Neural cell (in vitro differentiated cells): Measurements from ENCODE around the gene HNRNPF. TPM values are rescaled to one million over a fixed set of nuclear protein-coding genes. Genes with fewer than 3 reads are reported as not detected.

Experiments
- H2AFZ ChIP-seq: fragments of 200-600, 300-800 bp; sonication (generic), shearing (Covaris generic); 2 replicates; pipeline ENCODE4 v1.6.0; 2014; ENCODE audit warnings: low read depth, mild to moderate bottlenecking, antibody characterized with exemption, low read length, moderate library complexity
- H3F3A ChIP-seq: fragments of 200-600 bp; shearing (Covaris generic); 2 replicates; pipeline ENCODE4 v1.6.1; 2016; ENCODE audit warnings: mild to moderate bottlenecking, moderate library complexity, mixed read lengths, antibody characterized with exemption, low read length; ENCODE audit not compliant: insufficient read depth, poor library complexity, severe bottlenecking
- H3K27ac ChIP-seq: fragments of 200-600, 300-800 bp; sonication (generic), shearing (Covaris generic); 2 replicates; pipeline ENCODE4 v1.5.1; 2014; ENCODE audit warnings: mild to moderate bottlenecking, low read length, moderate library complexity
- H3K27me3 ChIP-seq: fragments of 300-800, 200-600 bp; sonication (generic), shearing (Covaris generic); 2 replicates; pipeline ENCODE4 v1.6.0; 2014; ENCODE audit warnings: mild to moderate bottlenecking, low read depth, low read length, moderate library complexity; ENCODE audit not compliant: insufficient read depth
- H3K36me3 ChIP-seq: fragments of 300-800, 200-600 bp; sonication (generic), shearing (Covaris generic); 2 replicates; pipeline ENCODE4 v1.5.1; 2014; ENCODE audit warnings: mild to moderate bottlenecking, antibody characterized with exemption, low read length, moderate library complexity; ENCODE audit not compliant: insufficient read depth
- H3K4me2 ChIP-seq: fragments of 300-800, 200-600 bp; sonication (generic), shearing (Covaris generic); 2 replicates; pipeline ENCODE4 v1.6.0; 2014; ENCODE audit warnings: mild to moderate bottlenecking, low read length
- H3K4me3 ChIP-seq: fragments of 300-800, 200-600 bp; sonication (generic), shearing (Covaris generic); 2 replicates; pipeline ENCODE4 v1.5.1; 2014; ENCODE audit warnings: mild to moderate bottlenecking, low read length, moderate library complexity
- H3K79me2 ChIP-seq: fragments of 200-600 bp; shearing (Covaris generic); replicated peaks from 2 replicates; pipeline ENCODE4 v1.6.0; 2014; ENCODE audit warnings: mild to moderate bottlenecking, low read length, moderate library complexity; ENCODE audit not compliant: insufficient read depth
- H3K9ac ChIP-seq: fragments of 300-800, 200-600 bp; sonication (generic), shearing (Covaris generic); 2 replicates; pipeline ENCODE4 v1.6.1; 2016; ENCODE audit warnings: mild to moderate bottlenecking, low read length, mixed read lengths
- H3K9me2 ChIP-seq: fragments of 200-600 bp; shearing (Covaris generic); 2 replicates; pipeline ENCODE4 v1.6.1; 2016; ENCODE audit warnings: mild to moderate bottlenecking, low read length, mixed read lengths; ENCODE audit not compliant: insufficient read depth
- H3K9me3 ChIP-seq: fragments of 200-600, 300-800 bp; sonication (generic), shearing (Covaris generic); 2 replicates; pipeline ENCODE4 v1.6.1; 2016; ENCODE audit warnings: mild to moderate bottlenecking, mixed run types, low read length, moderate library complexity, mixed read lengths
- H4K20me1 ChIP-seq: fragments of 200-600 bp; shearing (Covaris generic); 2 replicates; pipeline ENCODE4 v1.6.1; 2016; ENCODE audit warnings: mild to moderate bottlenecking, mixed run types; ENCODE audit not compliant: insufficient read depth
- EP300 ChIP-seq: fragments of 450-650 bp; conservative IDR thresholded peaks from 2 replicates; pipeline ENCODE4 v1.6.1; 2014; ENCODE audit warnings: antibody characterized with exemption, mild to moderate bottlenecking, moderate library complexity; ENCODE audit not compliant: poor library complexity, severe bottlenecking
- EZH2 ChIP-seq: fragments of 200-600, 300-800 bp; shearing (Covaris generic), sonication (generic); IDR thresholded peaks from 2 replicates; pipeline ENCODE4 v1.6.1; 2014; ENCODE audit warnings: antibody characterized with exemption, low read length, borderline replicate concordance, mild to moderate bottlenecking; ENCODE audit not compliant: insufficient read depth, poor library complexity, severe bottlenecking
- MXI1 ChIP-seq: fragments of 450-650 bp; conservative IDR thresholded peaks from 2 replicates; pipeline ENCODE4 v1.6.1; 2014; ENCODE audit warnings: antibody characterized with exemption, mild to moderate bottlenecking; ENCODE audit not compliant: poor library complexity, severe bottlenecking
- POLR2AphosphoS5 ChIP-seq: IDR thresholded peaks from 2 replicates; pipeline ENCODE4 v1.6.1; 2012
- RAD21 ChIP-seq: fragments of 450-650 bp; conservative IDR thresholded peaks from 2 replicates; pipeline ENCODE4 v1.6.1; 2014; ENCODE audit warnings: antibody characterized with exemption, mild to moderate bottlenecking, moderate library complexity
- REST ChIP-seq: IDR thresholded peaks from 2 replicates; pipeline ENCODE4 v1.6.1; 2012; ENCODE audit warnings: borderline replicate concordance
- SMC3 ChIP-seq: fragments of 450-650 bp; conservative IDR thresholded peaks from 2 replicates; pipeline ENCODE4 v1.6.1; 2014; ENCODE audit warnings: antibody characterized with exemption, mild to moderate bottlenecking, moderate library complexity; ENCODE audit not compliant: poor library complexity
- TAF1 ChIP-seq: IDR thresholded peaks from 2 replicates; pipeline ENCODE4 v1.6.1; 2012; ENCODE audit warnings: low read depth
- polyA plus RNA-seq: library from polyadenylated mRNA; depleted of rRNA; stranded (reverse); fragments of >200 nt; gene quantifications from 2 replicates; pipeline ENCODE4 v1.2.3, GENCODE V29; 2014

HNRNPF gene
- polyA plus RNA-seq, 1 donor from 2014 or later, result 65.0 TPM

- H3K27me3 ChIP-seq, result peaks cover 5% of the 10 kb centered on the region
- H3K4me2 ChIP-seq, result peak overlapping the region; percentile 15
- H2AFZ ChIP-seq, result peak overlapping the region; percentile 14
- H3K9me3 ChIP-seq, result no peaks in the 10 kb centered on the region
- no peaks in the 10 kb centered on the region for H3K36me3 ChIP-seq
- peak overlapping the region; percentile 81 for H3K4me3 ChIP-seq
- H3K27ac ChIP-seq, result peak overlapping the region; percentile 71
- no peaks in the 10 kb centered on the region for H3F3A ChIP-seq
- H4K20me1 ChIP-seq, result no peaks in the 10 kb centered on the region
- peaks cover 39% of the 10 kb centered on the region for H3K79me2 ChIP-seq
- peak; percentile 10 for TF ChIP-seq RAD21
- TF ChIP-seq TAF1, result no peak
- H3K9ac ChIP-seq, result peak overlapping the region; percentile 72
- no peaks in the 10 kb centered on the region for H3K9me2 ChIP-seq
Observed at GRCh38 chr10:43407148-43407575, 1.8 kb downstream of the HNRNPF start.

GRCh38 chr10:43404704-43405084, 4.3 kb downstream of the HNRNPF start:
- H4K20me1 ChIP-seq, result no peaks in the 10 kb centered on the region
- no peak overlapping the region for H3K4me3 ChIP-seq
- peaks cover 5% of the 10 kb centered on the region for H3K27me3 ChIP-seq
- no peak overlapping the region for H2AFZ ChIP-seq
- no peaks in the 10 kb centered on the region for H3K36me3 ChIP-seq
- H3K9ac ChIP-seq, result no peak overlapping the region
- H3K27ac ChIP-seq, result no peak overlapping the region
- H3K9me2 ChIP-seq, result no peaks in the 10 kb centered on the region
- no peak for TF ChIP-seq POLR2AphosphoS5
- TF ChIP-seq EZH2, result no peak
- no peak for TF ChIP-seq MXI1
- no peak for TF ChIP-seq EP300
- no peak for TF ChIP-seq RAD21
- TF ChIP-seq SMC3, result no peak
- H3K4me2 ChIP-seq, result no peak overlapping the region
- no peaks in the 10 kb centered on the region for H3F3A ChIP-seq
- H3K9me3 ChIP-seq, result no peaks in the 10 kb centered on the region
- H3K79me2 ChIP-seq, result peaks cover 61% of the 10 kb centered on the region

- Histone ChIP-seq H3K4me3 (no peak overlapping the region), H3K4me2 (no peak overlapping the region), H2AFZ (no peak overlapping the region), H3K9ac (no peak overlapping the region), H3K79me2 (peaks cover 67% of the 10 kb centered on the region), H3K27ac (no peak overlapping the region), H4K20me1 (no peaks in the 10 kb centered on the region), H3K9me2 (no peaks in the 10 kb centered on the region), H3K27me3 (peaks cover 5% of the 10 kb centered on the region), H3K9me3 (no peaks in the 10 kb centered on the region), H3F3A (no peaks in the 10 kb centered on the region), H3K36me3 (no peaks in the 10 kb centered on the region)
- TF ChIP-seq REST, result no peak
- TF ChIP-seq TAF1, result no peak
- no peak for TF ChIP-seq EP300
- TF ChIP-seq RAD21, result no peak
- TF ChIP-seq POLR2AphosphoS5, result no peak
Observed at GRCh38 chr10:43403911-43404703, 4.9 kb downstream of the HNRNPF start.
